Right renal pelvis (tissue), 4 donors: Measurements from ENCODE around the gene VCAM1. TPM values are rescaled to one million over a fixed set of nuclear protein-coding genes. Genes with fewer than 3 reads are reported as not detected.
"Not testable (repeated sequence)": the region's sequence is repeated elsewhere in the genome, so short reads cannot be mapped to it uniquely, and the experiment has no call there.

ENCODE experiments used
- DNase-seq, 4 donors: peaks; one replicate each; pipeline ENCODE4 v3.0.0-alpha.2; 2013; ENCODE audit warnings: low read depth in 4 of 4, low spot score in 3 of 4, missing footprints in 1 of 4
- polyA plus RNA-seq, 4 donors: library from polyadenylated mRNA; unstranded; fragments of 120-200 nt; gene quantifications; one replicate each; pipeline ENCODE4 v1.2.1, GENCODE V29; 2013; ENCODE audit not compliant: insufficient read length in 4 of 4

VCAM1 gene, protein sequence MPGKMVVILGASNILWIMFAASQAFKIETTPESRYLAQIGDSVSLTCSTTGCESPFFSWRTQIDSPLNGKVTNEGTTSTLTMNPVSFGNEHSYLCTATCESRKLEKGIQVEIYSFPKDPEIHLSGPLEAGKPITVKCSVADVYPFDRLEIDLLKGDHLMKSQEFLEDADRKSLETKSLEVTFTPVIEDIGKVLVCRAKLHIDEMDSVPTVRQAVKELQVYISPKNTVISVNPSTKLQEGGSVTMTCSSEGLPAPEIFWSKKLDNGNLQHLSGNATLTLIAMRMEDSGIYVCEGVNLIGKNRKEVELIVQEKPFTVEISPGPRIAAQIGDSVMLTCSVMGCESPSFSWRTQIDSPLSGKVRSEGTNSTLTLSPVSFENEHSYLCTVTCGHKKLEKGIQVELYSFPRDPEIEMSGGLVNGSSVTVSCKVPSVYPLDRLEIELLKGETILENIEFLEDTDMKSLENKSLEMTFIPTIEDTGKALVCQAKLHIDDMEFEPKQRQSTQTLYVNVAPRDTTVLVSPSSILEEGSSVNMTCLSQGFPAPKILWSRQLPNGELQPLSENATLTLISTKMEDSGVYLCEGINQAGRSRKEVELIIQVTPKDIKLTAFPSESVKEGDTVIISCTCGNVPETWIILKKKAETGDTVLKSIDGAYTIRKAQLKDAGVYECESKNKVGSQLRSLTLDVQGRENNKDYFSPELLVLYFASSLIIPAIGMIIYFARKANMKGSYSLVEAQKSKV
- polyA plus RNA-seq, result 10 to 100 TPM; 27.6 to 49.6 (median 41.1) TPM

DNA sequence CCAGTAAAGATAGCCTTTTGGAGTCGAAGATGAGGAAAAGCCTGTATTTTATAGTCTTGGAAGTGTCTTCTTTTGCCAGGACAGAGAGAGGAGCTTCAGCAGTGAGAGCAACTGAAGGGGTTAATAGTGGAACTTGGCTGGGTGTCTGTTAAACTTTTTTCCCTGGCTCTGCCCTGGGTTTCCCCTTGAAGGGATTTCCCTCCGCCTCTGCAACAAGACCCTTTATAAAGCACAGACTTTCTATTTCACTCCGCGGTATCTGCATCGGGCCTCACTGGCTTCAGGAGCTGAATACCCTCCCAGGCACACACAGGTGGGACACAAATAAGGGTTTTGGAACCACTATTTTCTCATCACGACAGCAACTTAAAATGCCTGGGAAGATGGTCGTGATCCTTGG, at the start of gene VCAM1:
Gene VCAM1 (plus strand): TSS at position 253 of the 400 bp plus-strand sequence. CDS start 119 bp downstream, at position 372.
- DNase-seq, result peak in 2 of 4 donors; percentile 28 to 38

DNA sequence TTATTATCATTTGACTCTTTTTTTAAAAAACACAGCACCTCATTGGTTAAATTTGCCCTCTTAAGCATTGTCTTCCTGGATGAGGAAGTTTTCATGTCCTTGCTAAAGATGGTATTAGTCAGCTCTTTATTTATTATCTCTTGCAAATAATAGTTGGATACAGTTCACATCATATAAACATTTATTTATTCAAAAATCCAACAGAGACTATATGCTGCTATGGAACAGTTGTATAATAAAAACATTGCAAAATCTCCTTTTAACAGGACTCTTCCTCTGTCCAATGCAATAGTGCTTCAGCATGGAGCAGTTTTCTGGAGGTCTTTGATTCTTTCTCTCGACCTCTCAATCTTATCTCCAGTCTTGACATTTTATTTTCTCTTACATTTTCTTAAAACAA, 49.5 kb upstream of the VCAM1 start:
- DNase-seq, result no peak

DNA sequence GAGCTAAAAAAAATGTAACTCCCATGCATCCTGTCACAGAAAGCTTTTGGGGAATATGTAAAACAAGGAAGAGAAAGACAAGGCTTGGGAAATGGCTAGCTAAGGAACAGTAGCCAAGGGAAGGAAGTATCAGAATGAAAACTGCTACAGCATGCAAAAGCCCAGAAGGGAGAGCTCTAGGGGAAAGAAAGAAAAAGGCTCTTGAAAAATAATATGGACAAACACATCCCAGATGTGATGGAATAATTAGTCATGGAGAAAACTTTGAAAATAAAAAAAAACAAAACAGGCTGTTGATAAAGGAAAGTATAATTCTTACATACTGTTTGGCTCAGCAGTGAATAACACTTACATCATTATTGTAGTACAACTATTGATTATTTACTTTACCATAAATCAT, 47.9 kb upstream of the VCAM1 start:
- no peak for DNase-seq

DNA sequence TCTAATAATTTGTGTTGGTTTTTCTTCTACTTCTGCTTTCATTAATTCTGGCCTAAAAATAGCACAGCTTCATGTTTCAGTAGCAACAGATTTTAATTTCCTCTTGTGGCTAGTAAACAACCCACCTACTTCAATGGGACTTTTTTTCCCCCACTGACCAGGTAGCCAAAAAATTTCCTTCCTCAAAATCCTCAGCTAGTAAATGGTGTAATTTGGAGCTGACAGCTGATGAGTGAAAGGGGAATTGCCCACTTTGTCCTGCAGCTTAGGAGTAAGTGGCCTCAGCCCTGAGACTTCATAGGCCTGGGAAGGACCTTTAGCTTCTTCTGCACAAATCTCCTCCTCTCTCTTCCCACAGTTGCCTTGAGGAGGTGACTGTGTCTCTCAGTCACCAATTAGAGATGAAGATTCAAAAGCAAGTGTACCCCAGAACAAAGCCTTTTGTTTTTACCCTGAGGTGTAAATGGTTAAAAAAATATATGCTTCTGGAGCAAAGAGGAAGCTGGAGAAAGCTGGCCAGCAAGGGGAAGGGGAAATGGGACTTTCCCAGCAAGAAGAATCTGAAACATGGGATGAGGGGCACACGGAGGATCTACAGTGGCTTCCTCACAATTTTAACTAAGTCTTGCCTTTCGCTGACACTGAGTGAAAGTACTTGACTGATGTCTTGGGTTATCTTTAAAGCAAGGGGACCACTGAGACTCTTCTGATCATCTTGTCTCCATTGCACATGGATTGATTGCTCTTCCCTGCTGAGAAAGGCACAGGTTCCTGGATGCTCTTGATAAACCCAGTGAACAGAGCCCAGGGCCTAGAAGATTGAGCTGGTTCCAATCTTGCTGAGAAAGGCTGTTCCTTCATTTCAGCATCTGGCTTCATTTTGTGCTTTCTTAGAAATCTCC, 35.8 kb upstream of the VCAM1 start:
- no peak for DNase-seq

DNA sequence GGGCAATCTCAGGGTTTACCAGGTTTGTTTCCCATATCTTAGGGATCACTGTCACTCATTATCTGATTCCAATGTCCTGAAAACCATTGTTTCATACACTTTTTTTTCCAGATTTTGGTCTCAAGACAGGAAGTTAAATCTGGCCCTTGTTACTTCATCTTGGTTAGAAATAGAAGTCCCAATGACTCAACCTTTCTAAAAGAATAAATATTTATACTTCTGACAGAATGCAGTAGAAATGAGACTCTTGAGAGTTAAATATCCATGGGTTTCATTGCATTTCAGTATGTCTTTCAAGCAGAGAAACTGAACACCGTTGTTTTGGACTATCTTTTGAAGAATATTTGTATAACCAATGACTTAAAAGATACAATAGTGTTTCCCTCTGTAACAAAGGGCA, 19.8 kb upstream of the VCAM1 start:
- DNase-seq, result no peak

DNA sequence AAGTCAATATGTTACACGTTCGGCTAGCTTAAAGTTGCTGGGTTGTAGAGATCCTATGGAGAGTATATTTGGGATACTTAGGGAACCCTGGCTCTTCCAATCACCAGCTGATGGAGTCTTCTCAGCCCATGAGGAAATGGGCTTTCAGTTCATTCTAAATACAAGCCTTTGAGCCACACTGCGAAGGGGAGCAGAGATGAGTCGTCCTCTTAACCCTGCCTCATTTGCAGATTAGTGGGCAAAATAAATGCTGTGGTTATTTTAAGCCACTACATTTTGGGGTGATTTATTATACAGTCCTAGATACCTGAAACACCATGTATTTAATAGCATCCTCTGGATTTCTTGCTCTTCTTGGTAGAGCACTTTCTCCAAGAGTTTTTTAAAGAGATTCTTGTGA, 19.0 kb upstream of the VCAM1 start:
- no peak for DNase-seq

DNA sequence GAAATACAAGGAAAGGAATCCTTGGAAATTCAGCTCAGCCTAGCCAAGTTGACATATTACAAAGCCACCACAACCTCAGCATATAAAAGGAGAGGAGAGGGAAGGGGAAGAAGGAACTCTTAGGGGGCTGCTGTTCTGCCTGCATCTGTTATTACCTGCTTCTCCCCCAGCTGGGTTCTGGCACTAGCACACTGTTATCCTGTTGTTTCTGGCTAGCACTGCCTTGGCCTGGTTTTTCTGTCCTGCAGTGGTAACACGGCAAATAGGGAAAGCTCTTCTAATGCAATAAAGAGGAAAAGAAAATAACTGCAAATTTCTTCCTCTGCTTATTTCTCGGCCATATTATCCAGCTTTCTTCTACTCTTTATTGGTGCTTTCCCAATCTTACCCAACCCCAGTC, 16.5 kb upstream of the VCAM1 start:
- no peak for DNase-seq

DNA sequence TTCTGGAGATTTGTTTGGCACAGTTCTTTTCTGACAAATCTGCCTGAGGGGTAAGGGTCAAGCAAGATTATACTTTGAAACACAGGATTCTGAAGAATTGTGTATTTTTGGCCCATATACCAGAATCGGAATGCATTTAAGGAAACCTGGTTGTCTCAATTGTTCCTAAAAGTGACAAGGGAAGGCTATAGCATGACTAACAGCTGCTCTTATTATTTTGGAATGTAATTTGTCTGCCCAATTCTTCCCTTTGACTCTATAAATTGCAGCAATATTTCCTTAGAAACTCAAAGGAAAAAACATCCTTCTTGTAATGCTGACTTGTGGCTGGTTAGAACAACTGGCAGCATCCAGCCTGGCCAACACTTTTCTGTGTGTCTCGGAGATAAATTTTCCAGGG, 15.8 kb upstream of the VCAM1 start:
- DNase-seq, result no peak

DNA sequence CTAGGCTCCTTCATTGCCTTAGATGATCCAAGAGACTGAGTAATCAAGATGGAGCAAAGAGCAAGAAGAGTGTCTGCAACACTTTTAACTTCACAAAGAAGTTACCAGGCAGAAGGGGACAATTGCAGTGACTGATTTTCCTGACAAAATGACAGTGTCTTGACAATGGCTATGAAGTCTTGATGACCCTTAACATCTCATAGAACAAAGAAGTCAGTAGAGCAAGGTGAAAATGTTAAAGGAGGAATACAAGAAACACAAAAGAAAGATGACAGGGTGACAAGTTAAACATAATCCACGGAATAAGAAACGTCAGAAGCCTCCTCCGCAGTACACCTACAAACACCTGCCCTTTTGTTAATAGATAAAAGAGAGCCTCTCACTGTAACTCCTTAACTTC, 15.1 kb upstream of the VCAM1 start:
- DNase-seq, result no peak

DNA sequence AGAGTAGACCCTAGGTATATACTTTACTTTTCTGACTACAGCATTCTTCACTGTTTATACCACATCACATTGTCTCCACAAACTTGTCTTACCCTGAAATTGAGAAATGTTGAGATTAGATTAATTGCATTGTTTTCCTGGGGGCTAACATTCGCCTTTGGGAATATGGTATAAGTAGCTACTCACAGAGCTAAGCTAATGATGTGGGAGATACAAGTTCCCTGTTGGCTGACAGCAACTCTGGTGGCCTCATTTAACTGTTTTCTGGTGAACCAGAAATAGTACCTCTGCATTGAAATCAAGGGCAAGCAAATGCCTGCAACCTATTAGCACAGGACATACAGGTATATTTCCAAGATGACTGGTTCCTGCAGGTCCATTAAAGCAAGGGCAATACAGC, 13.2 kb upstream of the VCAM1 start:
- DNase-seq, result no peak

DNA sequence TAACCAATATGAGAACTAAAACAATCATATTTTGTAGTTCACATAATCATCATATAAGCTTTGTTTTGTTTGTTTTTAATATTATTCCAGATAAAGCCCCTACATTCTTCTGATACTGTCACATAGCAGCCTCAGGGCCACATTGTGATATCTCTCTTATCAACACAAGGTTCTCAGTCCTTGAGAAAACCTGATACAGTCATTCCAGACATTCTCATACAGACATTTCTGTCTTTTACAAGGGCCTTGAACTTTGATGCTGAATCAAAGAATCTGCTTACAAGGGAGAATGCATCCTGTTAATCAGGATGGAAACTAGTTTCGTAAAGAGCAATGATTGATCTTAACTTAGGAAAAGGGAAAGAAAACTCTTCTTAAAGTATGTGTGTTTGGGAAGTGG, 12.7 kb upstream of the VCAM1 start:
- no peak for DNase-seq

DNA sequence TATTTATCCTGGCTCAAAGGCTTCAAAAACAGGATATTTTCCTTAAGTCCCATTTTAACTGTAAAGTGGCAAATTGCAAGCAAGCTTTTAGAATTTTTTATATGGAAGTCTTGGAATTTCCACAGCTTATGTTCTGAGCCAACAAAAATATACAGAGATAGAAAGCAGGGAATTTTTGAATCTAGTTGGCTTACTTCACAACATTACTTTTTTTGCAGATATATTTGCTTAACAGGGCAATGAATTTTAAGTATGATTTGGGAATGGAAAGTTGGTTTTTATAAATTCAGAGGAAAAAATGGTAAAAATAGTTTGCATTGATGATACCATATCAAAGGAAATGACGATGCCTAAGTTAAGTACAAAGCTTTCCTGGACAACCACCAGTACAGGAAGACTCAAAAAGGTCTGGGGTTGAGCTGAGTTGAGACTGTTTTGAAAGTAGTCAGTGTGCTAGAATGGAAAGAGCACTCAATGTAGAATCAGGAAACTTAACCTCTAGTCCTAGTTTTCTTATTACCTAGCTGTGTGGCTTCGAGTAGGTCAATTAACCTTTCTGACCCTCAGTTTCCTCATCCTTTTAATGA, 11.0 kb upstream of the VCAM1 start:
- DNase-seq, result no peak

DNA sequence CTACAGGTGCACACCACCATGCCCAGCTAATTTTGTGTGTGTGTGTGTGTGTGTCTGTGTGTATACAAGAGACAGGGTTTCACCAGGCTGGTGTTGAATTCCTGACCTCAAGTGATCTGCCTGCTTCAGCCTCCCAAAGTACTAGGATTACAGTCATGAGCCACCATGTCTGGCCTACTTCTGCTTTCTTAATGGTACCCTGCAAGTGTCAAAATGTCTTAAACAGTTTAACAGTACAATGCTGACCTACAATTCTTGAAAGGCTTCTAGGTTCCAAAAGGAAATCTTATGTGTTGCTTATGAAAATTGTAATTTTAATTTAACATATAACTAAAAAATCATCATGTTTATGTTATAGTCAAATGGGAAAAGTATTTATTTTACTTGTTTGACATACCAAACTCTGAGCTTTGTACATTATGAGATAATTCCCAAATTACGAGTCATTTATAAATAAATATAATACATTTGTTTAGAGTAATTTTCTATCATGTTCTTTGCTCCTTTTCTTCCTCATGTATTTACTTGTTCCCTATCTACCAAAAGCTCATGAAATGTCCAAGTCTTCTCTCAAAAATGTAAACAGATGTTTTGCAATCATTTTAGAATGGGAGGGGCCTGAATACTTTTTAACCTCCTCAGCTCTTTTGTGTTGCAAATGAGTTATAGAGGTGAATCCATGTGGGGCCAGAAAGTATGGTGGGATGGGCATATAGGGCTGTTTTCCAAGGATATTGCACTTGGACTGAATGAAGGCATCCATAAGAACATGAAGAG, 8.4 kb upstream of the VCAM1 start:
- no peak for DNase-seq

DNA sequence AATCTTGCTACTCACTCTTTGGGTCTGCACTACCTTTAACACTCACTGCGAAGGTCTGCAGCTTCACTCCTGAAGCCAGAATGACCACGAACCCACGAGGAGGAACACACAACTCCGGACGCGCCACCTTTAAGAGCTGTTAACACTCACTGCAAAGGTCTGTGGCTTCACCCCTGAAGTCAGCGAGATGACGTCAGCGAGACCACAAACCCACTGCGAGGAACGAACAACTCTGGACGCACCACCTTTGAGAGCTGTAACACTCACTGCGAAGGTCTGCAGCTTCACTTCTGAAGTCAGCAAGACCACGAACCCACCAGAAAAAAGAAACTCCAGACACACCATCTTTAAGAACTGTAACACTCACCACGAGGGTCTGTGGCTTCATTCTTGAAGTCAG, 6.5 kb upstream of the VCAM1 start:
- DNase-seq, result not testable (repeated sequence)

DNA sequence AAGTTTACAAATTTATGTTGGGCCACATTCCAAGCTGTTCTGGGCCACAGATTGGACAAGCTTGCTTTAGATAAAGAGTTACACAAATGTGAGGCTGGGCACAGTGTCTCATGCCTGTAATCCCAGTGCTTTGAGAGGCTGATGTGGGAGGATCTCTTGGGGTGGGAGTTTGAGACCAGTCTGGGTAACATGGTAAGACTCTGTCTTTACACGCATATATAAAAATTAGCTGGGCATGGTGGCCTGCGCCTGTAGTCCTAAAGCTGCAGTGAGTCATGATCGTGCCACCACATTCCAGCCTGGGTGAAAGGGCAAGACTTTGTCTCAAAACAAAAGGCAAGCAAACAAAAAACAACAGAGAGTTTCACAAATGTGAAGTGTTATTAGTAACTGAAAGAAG, 5.9 kb upstream of the VCAM1 start:
- no peak for DNase-seq

DNA sequence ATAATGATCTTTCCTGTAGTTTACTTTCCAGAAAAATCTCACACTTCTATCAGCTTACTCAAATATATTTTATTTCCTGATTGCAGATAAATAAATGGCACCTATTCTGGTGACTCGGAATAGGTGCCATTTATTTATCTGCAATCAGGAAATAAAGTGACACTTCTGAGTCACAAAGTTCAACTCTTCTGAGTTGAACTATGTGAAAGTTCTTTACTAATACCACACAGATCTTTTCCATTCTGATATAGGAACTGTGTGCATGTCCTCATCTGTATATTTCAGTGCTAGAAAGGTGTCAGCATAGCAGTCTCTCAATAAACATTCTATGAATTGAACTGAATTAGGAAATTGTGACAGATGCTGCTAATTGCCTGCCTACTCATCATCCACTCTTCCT, 4.9 kb upstream of the VCAM1 start:
- DNase-seq, result no peak

DNA sequence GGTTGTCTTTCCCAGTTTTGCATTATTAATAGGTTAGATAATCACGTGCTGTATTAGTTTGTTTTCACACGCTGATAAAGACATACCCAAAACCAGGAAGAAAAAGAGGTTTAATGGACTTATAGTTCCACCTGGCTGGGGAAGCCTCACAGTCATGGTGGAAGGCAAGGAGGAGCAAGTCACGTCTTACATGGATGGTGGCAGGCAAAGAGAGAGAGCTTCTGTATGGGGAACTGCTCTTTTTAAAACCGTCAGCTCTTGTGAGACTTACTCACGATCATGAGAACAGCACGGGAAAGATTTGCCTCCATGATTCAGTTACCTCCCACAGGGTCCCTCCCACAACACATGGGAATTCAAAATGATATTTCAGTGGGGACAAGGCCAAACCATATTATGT, 2.3 kb upstream of the VCAM1 start:
- no peak for DNase-seq

DNA sequence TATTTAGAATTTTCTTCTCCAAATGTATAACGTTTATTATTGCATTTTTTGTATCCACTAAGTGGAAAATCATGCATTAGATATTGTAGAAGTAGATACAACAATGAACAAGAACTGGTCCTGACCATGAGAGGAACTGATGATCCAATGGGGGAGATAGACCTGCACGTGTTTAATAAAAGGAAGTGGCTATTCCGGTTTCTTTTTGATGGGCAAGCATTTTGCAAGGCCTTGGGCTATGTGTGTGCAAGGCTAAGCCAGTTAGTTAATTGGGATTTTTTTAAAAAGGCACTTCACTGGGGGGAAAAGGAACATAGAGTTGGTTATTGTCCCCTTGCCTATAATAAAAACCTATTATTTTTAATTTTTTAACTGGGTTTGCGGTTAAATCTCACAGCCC, 961 bp upstream of the VCAM1 start:
- DNase-seq, result no peak

DNA sequence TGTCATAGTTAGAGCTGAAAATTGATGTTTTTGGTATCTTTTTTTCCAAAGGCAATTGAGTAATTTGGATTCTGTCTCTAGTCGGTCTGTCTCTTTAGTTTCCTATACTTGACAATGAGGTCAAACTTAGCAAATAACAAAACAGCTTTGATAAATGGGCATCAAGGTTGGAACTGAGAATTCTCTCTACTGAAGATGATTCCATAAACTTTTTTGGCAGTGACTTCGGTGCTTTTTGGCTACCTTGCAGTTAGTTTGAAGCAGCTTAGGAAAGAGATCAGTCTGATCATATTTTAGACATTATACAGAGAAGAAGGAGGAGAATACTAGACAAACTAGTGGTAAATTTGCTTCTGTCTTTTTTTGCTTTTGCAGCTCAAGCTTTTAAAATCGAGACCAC, 559 bp downstream of the VCAM1 start:
- no peak for DNase-seq

DNA sequence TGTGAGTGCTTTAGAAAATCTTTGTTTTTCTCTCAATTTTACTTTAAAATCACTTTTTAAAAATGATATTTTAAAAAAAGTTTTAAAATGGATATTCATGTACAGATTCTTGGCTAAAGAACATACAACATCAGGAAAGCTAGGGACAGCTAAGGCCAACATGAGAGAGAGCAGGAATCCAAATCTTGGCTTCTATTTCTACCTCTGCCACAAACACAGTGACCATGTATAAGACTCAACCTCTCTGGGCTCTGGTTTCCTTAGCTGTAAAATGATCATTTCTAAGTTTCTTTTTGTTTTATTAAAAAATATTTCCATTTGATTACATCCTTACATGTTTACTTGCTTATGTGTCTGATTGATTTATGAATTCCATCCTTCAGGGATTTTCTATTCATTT, 1.2 kb downstream of the VCAM1 start:
- DNase-seq, result no peak
